Uterus (tissue), 4 donors: ENCODE results near the gene PDZD4. TPM values are rescaled to one million over a fixed set of nuclear protein-coding genes. Genes with fewer than 3 reads are reported as not detected.

Experiments
- DNase-seq, 2 donors: peaks; one replicate each; pipeline ENCODE4 v3.0.0-alpha.2; 2019 to 2020
- H3K27ac ChIP-seq, 2 donors: fragments of 200-600 bp; sonication (generic); 1 replicate in 1 of 2; 2 replicates in 1 of 2; pipeline ENCODE4 v1.5.1; 2016 to 2018
- H3K27me3 ChIP-seq, 2 donors: fragments of 200-600 bp; sonication (generic); one replicate each; pipeline ENCODE4 v1.5.1; 2018 to 2019; ENCODE audit warnings: control low read depth in 1 of 2
- H3K36me3 ChIP-seq, 2 donors: fragments of 200-600 bp; sonication (generic); one replicate each; pipeline ENCODE4 v1.5.1; 2019; ENCODE audit warnings: control low read depth in 1 of 2
- H3K4me1 ChIP-seq, 2 donors: fragments of 200-600 bp; sonication (generic); one replicate each; pipeline ENCODE4 v1.5.1; 2018 to 2019; ENCODE audit warnings: control low read depth in 1 of 2
- H3K4me3 ChIP-seq, 2 donors: fragments of 200-600 bp; sonication (generic); 1 replicate in 1 of 2; 2 replicates in 1 of 2; pipeline ENCODE4 v1.5.1; 2018 to 2019; ENCODE audit warnings: mild to moderate bottlenecking in 1 of 2
- H3K9me3 ChIP-seq, 2 donors: fragments of 200-600 bp; sonication (generic); one replicate each; pipeline ENCODE4 v1.5.1; 2019; ENCODE audit warnings: control low read depth in 1 of 2
- POLR2A ChIP-seq, 2 donors: fragments of 450-650 bp; IDR thresholded peaks; one replicate each; pipeline ENCODE4 v1.6.1; 2016; ENCODE audit warnings: antibody characterized with exemption in 2 of 2, mild to moderate bottlenecking in 1 of 2, moderate library complexity in 1 of 2
- intact Hi-C: fragments of 100-400 bp; cut with DNase I; formaldehyde crosslinking; loops from one replicate; pipeline ENCODE4 v1.15.1; 2023; ENCODE audit warnings: low total_unique reads
- total RNA-seq, 4 donors: library from RNA; depleted of rRNA in 3 of 4; stranded (reverse); fragments of >200 nt in 3 of 4; gene quantifications; one replicate each; pipeline versions ENCODE4 v1.1.0 to v1.2.4, GENCODE V29; 2014 to 2023
- TF ChIP-seq, protein P1 (sequence below), 4 experiments: fragments of 200-600 bp in 2 of 4; fragments of 450-650 bp in 2 of 4; sonication (generic) in 2 of 4; IDR thresholded peaks; one replicate each; pipeline ENCODE4 v1.5.1; 2016 to 2019; ENCODE audit warnings: antibody characterized with exemption in 4 of 4, mild to moderate bottlenecking in 2 of 4, moderate library complexity in 1 of 4
- donor health status: DM: yes; HTN: yes; CAD: no.

Gene PDZD4
- total RNA-seq, 4 donors from 2014 or later: 2.6 to 21.3 (median 16.8) TPM

DNA sequence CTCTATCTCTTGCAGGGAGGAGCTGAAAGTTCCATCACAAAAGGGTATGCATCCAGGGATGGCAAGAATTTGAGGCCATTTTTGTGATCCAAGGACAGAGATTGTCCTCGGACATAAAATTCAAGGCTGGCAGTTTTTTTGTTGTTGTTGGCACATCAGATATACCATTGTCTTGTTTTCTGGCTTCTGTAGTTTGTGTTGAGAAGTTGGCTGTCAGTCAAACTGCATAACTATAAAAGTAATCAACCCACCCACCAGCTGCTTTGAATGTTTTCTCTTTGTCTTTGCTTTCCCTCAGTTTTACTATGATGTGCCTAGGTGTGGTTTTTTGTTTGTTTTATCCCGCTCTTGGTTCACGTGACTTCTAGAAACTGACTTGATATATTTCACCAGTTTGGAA is 21.6 kb upstream of the PDZD4 start:
- Histone ChIP-seq H3K4me3 (no peak overlapping the region), H3K4me1 (no peaks in the 10 kb centered on the region), H3K36me3 (no peaks in the 10 kb centered on the region), H3K27ac (no peak overlapping the region), H3K27me3 (peaks cover 0 to 4% of the 10 kb centered on the region in 2 donors), H3K9me3 (no peaks in the 10 kb centered on the region)
- intact Hi-C loops: no loop called here
- TF ChIP-seq, protein P1, sequence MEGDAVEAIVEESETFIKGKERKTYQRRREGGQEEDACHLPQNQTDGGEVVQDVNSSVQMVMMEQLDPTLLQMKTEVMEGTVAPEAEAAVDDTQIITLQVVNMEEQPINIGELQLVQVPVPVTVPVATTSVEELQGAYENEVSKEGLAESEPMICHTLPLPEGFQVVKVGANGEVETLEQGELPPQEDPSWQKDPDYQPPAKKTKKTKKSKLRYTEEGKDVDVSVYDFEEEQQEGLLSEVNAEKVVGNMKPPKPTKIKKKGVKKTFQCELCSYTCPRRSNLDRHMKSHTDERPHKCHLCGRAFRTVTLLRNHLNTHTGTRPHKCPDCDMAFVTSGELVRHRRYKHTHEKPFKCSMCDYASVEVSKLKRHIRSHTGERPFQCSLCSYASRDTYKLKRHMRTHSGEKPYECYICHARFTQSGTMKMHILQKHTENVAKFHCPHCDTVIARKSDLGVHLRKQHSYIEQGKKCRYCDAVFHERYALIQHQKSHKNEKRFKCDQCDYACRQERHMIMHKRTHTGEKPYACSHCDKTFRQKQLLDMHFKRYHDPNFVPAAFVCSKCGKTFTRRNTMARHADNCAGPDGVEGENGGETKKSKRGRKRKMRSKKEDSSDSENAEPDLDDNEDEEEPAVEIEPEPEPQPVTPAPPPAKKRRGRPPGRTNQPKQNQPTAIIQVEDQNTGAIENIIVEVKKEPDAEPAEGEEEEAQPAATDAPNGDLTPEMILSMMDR (IDR thresholded peaks at IDR 0.05): no peak
- TF ChIP-seq POLR2A (IDR thresholded peaks at IDR 0.05): no peak
- no peak for DNase-seq

DNA sequence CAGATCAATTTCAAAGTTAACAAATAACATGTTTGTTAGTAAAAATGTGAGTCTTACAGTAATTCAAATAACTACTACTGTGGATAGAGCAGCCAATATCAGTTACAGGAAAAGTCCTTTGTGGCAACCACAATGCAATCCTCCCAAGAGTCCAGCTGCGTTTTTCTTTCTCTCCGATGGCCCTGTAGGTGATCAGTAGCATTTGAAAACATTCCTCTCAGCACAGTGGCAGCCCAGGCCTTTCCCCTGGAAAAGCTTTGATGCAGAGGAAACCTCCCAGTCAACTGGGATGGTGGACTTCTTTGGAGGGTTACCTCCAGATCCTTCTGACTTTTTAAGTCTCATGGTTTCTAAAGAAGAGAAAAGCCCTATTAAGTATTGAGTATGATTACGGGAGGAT is 18.0 kb upstream of the PDZD4 start:
- Histone ChIP-seq H3K36me3 (no peaks in the 10 kb centered on the region), H3K27ac (no peak overlapping the region), H3K27me3 (no peaks in the 10 kb centered on the region), H3K9me3 (no peaks in the 10 kb centered on the region), H3K4me1 (no peaks in the 10 kb centered on the region), H3K4me3 (no peak overlapping the region)
- no peak for TF ChIP-seq POLR2A (IDR thresholded peaks at IDR 0.05)
- TF ChIP-seq, protein P1 (IDR thresholded peaks at IDR 0.05): no peak
- intact Hi-C loops: no loop called here
- DNase-seq: no peak

DNA sequence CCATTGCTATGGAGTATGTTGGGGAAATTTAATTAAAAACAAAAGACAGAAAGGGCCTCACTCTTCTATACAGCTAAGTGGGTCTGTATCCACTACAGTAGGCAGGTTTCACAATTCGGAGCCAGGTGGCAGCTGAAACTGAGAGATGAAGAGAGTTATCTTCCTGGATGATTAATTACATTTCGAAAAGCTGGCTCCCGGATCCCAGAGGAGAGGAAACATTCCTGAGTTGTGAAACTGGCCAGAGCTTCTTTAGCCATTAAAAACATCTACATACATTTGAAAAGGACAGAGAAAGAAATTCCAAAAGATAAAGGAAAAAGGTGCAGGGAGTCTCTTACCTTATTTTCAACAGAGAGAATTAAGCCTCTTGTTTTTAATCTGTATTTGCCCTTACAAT is 15.5 kb upstream of the PDZD4 start:
- no peaks in the 10 kb centered on the region for H3K9me3 ChIP-seq
- no peak overlapping the region for H3K4me3 ChIP-seq
- no peak overlapping the region for H3K27ac ChIP-seq
- intact Hi-C loops: no loop called here
- no peaks in the 10 kb centered on the region for H3K4me1 ChIP-seq
- DNase-seq: no peak
- H3K27me3 ChIP-seq: no peaks in the 10 kb centered on the region
- TF ChIP-seq, protein P1 (IDR thresholded peaks at IDR 0.05): no peak
- no peak for TF ChIP-seq POLR2A (IDR thresholded peaks at IDR 0.05)
- no peaks in the 10 kb centered on the region for H3K36me3 ChIP-seq

DNA sequence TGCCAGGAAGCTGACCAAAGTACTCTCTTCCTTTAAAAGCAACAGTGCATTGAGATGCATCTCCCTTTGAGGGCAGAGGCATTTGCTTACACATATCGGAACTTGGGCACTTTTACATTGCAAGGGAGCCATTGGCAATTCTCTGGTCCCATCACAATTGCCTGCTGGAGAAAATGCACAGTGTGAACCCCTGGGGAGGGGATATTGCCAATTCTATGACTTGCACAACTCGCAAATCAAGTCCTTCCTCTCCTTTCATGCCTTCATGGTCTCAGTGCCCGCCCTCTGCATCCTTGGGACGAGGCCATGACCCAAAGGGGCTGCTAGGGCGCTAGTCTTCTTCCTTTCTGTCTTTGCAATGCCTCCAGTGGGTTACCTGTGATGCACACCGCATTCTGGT is 14.9 kb upstream of the PDZD4 start:
- H3K36me3 ChIP-seq: no peaks in the 10 kb centered on the region
- no peaks in the 10 kb centered on the region for H3K4me1 ChIP-seq
- H3K4me3 ChIP-seq: no peak overlapping the region
- no peak overlapping the region for H3K27ac ChIP-seq
- no peaks in the 10 kb centered on the region for H3K27me3 ChIP-seq
- no peaks in the 10 kb centered on the region for H3K9me3 ChIP-seq
- TF ChIP-seq, protein P1 (IDR thresholded peaks at IDR 0.05): no peak
- no peak for TF ChIP-seq POLR2A (IDR thresholded peaks at IDR 0.05)
- intact Hi-C loops: no loop called here
- no peak for DNase-seq

DNA sequence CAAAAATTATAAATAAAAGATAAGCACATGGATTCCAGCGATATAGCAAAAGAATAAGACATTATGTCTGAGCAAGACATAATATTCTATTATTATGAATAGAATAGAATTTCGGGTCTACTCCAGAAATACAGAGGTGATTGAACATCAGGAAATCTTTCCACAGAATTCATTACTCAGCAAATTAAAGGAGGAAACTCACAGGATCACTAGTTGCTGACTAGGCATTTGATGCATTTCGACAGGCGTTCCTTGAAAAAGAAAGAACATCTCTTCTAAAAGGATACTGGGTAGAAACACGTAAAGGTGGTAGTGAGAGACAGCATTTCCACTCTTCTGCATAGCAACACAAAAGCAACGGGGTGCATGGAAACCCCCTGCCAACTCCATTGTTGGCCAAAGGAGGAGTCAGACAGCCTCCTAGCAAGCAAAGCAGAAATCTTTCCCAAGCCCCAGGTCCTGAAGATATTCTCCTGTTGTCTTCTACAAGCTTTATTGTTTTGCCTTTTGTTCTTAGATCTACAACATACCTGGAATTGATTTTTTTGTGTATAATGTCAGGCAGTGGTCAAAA is 14.3 kb upstream of the PDZD4 start:
- no peaks in the 10 kb centered on the region for H3K27me3 ChIP-seq
- TF ChIP-seq, protein P1 (IDR thresholded peaks at IDR 0.05): no peak
- no peak for TF ChIP-seq POLR2A (IDR thresholded peaks at IDR 0.05)
- no peaks in the 10 kb centered on the region for H3K36me3 ChIP-seq
- no peak for DNase-seq
- no peaks in the 10 kb centered on the region for H3K4me1 ChIP-seq
- H3K27ac ChIP-seq: no peak overlapping the region
- no peak overlapping the region for H3K4me3 ChIP-seq
- intact Hi-C loops: no loop called here
- no peaks in the 10 kb centered on the region for H3K9me3 ChIP-seq
